ENCODE results near the gene KHK.

GRCh38 chr2:27078267-27079194 lies 8.0 kb upstream of the KHK start, which contains the start of gene EMILIN1:
- TF ChIP-seq POLR2AphosphoS5 (IDR thresholded peaks at IDR 0.05; ENCODE audit: low read depth) (no peak), REST (IDR thresholded peaks at IDR 0.05; ENCODE audit: insufficient replicate concordance, low read depth) (no peak), SPI1 (IDR thresholded peaks at IDR 0.05; ENCODE audit: borderline replicate concordance, low read depth) (no peak), CTCF (IDR thresholded peaks at IDR 0.05; ENCODE audit: insufficient read depth, low read length) (no peak), GABPA (IDR thresholded peaks at IDR 0.05; ENCODE audit: low read depth) (no peak)

Data from HL-60 (cell line).